Measurements from ENCODE around the gene ANKRD12.
"Not testable (repeated sequence)": the region's sequence is repeated elsewhere in the genome, so short reads cannot be mapped to it uniquely, and the experiment has no call there.

GRCh38 chr18:9165883-9166282, 29.3 kb downstream of the ANKRD12 start:
- not testable (repeated sequence) for TF ChIP-seq YY1 (IDR thresholded peaks at IDR 0.05; ENCODE audit: extremely low read depth, insufficient replicate concordance, low read depth, low read length); ZNF274 (IDR thresholded peaks at IDR 0.05; ENCODE audit: low read depth, low read length); EZH2phosphoT487 (IDR thresholded peaks at IDR 0.05; ENCODE audit: borderline replicate concordance); SIN3A (IDR thresholded peaks at IDR 0.05; ENCODE audit: low read depth); SP1 (IDR thresholded peaks at IDR 0.05; ENCODE audit: low read depth); POLR2A (IDR thresholded peaks at IDR 0.05; ENCODE audit: borderline replicate concordance, extremely low read depth, insufficient read depth, insufficient read length); POLR2AphosphoS5 (IDR thresholded peaks at IDR 0.05; ENCODE audit: low read depth, low read length); FOSL1 (IDR thresholded peaks at IDR 0.05; ENCODE audit: low read depth); ZFX (IDR thresholded peaks at IDR 0.05); RAD21 (IDR thresholded peaks at IDR 0.05; ENCODE audit: low read depth); ELF1 (IDR thresholded peaks at IDR 0.05; ENCODE audit: borderline replicate concordance, low read depth)
- TF ChIP-seq, protein P1, sequence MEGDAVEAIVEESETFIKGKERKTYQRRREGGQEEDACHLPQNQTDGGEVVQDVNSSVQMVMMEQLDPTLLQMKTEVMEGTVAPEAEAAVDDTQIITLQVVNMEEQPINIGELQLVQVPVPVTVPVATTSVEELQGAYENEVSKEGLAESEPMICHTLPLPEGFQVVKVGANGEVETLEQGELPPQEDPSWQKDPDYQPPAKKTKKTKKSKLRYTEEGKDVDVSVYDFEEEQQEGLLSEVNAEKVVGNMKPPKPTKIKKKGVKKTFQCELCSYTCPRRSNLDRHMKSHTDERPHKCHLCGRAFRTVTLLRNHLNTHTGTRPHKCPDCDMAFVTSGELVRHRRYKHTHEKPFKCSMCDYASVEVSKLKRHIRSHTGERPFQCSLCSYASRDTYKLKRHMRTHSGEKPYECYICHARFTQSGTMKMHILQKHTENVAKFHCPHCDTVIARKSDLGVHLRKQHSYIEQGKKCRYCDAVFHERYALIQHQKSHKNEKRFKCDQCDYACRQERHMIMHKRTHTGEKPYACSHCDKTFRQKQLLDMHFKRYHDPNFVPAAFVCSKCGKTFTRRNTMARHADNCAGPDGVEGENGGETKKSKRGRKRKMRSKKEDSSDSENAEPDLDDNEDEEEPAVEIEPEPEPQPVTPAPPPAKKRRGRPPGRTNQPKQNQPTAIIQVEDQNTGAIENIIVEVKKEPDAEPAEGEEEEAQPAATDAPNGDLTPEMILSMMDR (IDR thresholded peaks at IDR 0.05 in 2 of 3, conservative IDR thresholded peaks at IDR 0.05 in 1 of 3; ENCODE audit: borderline replicate concordance in 1 of 3, insufficient read depth in 1 of 3, low read depth in 2 of 3, low read length in 2 of 3): not testable (repeated sequence)
- TF ChIP-seq, protein P2, sequence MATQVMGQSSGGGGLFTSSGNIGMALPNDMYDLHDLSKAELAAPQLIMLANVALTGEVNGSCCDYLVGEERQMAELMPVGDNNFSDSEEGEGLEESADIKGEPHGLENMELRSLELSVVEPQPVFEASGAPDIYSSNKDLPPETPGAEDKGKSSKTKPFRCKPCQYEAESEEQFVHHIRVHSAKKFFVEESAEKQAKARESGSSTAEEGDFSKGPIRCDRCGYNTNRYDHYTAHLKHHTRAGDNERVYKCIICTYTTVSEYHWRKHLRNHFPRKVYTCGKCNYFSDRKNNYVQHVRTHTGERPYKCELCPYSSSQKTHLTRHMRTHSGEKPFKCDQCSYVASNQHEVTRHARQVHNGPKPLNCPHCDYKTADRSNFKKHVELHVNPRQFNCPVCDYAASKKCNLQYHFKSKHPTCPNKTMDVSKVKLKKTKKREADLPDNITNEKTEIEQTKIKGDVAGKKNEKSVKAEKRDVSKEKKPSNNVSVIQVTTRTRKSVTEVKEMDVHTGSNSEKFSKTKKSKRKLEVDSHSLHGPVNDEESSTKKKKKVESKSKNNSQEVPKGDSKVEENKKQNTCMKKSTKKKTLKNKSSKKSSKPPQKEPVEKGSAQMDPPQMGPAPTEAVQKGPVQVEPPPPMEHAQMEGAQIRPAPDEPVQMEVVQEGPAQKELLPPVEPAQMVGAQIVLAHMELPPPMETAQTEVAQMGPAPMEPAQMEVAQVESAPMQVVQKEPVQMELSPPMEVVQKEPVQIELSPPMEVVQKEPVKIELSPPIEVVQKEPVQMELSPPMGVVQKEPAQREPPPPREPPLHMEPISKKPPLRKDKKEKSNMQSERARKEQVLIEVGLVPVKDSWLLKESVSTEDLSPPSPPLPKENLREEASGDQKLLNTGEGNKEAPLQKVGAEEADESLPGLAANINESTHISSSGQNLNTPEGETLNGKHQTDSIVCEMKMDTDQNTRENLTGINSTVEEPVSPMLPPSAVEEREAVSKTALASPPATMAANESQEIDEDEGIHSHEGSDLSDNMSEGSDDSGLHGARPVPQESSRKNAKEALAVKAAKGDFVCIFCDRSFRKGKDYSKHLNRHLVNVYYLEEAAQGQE (IDR thresholded peaks at IDR 0.05; ENCODE audit: low read depth): not testable (repeated sequence)
- TF ChIP-seq, protein P3, sequence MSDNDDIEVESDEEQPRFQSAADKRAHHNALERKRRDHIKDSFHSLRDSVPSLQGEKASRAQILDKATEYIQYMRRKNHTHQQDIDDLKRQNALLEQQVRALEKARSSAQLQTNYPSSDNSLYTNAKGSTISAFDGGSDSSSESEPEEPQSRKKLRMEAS (IDR thresholded peaks at IDR 0.05): not testable (repeated sequence)
